IPS-11a (cell line): Measurements from ENCODE around the gene TIMM10B.

Source experiments
- H3K4me3 ChIP-seq: one replicate; pipeline ENCODE4 v1.5.1; 2013; ENCODE audit warnings: low read depth, low read length, control low read depth

Gene TIMM10B

DNA sequence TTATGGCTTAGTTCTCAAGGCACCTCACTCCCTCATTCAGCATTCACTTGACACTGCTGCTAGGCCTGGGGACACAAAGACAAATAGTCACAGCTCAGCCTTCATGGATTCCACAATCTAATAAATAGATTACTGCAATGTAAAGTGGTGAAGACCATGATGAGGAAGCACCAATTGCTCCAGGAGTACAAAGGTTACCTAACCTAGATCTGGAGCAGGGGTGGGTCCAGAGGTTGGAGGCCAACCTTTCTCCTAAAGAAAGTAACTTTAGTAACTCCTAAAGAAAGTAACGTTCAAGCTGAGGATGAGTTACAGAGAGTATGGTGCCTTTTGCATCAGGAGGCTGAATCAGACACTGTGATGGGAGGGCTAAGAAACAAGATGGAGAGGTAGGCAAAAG, 11.7 kb upstream of the TIMM10B start:
- H3K4me3 ChIP-seq: no peak overlapping the region

DNA sequence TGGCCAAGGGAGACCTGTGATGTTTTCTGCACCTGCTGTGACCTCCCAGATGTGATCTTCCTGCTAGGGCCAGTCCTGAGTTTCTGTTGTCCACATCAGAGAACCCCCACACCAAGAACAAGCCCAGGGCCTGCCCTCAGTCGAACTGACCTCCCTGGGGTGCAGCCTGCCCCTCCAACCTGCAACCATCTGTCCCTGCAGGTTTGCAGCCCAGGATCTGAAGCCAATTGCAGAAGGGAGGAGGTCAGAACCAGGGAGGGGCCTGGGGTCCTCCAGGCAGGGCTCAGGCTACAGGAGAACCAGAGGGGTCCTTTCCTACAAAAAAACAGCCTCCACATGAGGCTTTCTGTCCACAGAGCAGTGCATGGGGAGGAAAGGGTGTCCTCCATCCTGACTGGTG, 8.4 kb upstream of the TIMM10B start:
- H3K4me3 ChIP-seq: peak overlapping the region; percentile 70

DNA sequence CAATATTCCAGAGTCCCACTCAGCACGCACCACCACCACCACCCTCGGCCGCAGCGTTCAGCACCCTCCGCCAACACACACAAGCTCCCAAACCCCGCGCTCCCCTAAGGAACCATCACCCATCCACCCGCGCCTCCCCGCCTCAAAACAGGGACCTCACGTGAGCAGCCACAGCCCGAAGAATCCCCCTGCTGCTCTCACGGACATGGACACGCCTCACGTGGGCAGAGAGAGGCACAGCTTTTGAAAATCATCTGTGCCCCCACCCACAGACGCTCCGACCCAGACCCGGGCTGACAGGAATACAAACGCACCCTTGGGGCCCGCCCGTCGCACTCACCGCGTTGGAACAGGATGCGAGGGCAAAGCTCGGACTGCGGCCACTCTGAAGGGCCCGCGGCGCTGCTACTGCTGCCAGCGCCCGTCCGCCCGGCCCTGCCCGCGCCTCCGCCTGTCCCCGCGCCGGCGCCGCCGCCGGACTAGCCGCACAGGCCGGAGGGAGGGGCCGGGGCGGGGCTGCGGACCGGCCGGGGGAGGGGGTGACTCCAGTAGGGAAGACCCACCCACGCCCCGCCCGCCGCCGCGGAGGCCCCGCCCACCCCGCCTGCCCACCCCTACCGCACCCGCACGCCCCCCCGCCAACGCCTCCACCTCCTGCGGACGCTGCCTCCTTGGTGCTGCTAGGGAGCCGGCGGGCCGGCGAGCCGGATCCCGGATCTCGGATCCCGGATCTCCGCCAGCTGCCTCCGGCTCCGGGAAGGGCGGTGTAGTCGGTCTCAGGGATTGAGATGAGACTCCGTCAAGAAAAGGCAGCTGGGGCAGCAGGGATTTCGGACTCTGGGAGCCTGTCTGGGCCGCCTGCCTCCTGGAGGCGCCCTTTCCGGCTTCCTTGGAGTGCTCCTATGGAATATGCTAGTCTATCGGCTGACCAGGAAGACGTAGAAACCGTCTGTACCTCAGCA, 7.6 kb upstream of the TIMM10B start, which contains the start of gene TRIM3:
Gene TRIM3 (minus strand): TSS at position 491 of the 962 bp plus-strand sequence. CDS start 8,246 bp downstream, outside the sequence.
- peak within 1 kb of the TSS; percentile 70 for H3K4me3 ChIP-seq

DNA sequence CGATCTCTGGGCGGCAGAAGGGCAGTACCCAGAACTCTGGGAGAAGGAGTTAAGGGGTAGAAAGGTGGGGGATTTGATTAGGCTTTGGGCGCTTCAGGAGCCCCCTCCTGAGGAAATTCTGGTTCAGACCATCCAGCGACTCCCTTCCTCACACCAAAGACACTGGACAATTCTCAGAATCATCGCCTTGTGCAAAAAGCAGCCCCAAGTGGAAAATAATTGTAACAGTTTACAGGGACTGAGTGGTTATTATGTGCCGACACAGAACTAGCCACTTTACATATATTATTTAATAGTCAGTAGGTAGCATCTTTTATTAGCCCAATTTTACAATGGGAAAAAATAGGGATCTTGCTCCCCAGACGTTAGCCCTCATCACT, 6.9 kb upstream of the TIMM10B start:
- peak overlapping the region; percentile 38 for H3K4me3 ChIP-seq

DNA sequence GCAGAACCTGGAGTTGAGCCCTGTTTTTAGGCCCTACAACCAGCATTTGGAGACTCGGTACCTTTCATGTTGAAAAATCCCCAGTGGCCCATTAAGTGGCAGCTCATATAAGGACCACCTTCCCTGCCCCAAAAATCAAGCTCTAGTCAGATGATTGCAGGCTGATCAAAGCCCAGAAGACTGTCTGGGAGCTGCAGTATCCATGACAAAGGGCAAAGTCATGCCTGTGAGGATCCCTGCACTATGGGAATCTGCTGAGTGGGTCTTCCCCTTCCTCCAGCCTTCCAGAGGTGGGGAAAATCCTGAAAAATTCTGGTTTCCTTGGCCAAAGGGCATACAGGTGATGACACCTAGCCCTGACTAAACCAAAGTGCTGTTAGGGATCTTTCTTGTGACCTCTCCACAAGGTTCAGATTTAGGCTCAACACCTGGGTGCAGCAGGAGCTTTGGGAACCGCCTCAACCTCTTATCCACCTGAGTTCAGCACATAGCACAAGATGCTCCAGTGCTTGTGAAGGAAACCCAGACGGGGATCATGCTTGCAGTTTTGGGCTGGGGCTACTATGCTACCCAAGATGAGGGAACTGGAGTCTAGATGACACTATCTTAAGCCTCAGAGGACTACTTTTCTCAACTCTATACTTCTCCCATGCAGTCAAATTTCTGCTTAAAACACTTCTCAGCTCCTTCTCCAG, 6.3 kb upstream of the TIMM10B start:
- no peak overlapping the region for H3K4me3 ChIP-seq

DNA sequence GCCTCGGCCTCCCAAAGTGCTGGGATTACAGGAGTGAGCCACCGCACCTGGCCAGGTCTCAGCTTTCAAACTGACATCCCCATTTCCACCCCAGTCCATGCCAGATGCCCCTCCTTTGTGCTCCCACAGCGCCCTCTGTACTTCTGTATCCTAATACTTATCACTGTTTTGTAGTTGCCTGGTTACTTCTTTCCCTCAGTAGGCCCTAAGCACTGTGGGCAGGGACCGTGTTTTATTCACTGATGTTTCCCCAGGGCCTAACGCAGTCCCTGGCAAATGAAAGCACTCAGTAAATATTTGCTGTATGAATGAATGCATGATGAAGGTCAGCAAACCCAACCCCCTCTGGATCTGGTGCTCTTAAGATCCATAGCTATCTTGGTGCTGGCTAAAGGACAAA, 5.4 kb upstream of the TIMM10B start:
- no peak overlapping the region for H3K4me3 ChIP-seq

DNA sequence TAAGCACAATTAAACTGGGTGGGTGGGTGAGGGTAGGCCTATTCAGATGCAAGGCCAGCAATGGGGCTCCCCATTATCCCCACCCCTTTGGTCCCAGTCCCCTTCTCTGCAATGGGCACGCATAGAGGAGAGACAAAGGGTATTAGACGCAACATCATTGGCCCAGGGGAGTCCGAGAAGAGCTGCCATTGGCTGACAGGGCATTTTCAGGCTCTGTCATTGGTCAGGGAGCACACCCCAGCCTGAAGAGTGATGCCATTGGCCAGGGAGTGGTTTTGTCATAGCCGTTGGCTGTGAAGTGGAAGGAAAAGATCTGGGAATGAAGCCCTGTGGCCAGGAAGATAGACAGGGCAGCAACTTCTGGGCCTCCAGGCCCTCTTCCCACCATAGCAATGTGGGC, 4.7 kb upstream of the TIMM10B start:
- no peak overlapping the region for H3K4me3 ChIP-seq

DNA sequence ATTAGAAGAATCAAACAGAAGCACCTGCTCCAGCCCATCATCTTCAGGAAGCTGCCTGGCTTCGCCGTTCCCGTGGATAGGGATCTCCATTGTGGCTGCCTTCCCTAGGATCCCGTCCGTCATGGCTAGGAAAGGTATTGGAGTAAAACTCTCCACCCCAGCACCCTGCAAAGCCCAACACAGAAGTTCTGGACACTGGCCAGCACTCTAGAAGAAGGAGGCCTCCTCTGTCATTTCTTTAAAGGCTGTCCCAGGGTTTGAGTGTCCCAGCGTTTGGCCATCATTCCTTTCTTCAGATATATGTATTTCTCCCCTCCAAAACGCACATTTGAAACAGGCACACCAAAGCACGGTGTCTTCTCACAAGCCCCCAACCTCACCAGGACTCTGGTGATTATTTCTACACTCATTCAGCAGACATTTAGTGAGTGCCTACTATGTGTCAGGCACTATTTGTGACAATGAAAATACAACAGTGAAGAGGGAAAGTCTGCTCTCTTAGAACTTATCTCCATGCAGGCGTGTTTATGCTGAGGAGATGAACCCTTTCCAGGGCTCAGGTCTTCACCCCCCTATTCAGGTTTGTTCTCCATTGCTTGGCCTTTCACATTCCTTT, 894 bp upstream of the TIMM10B start:
- peak overlapping the region; percentile 100 for H3K4me3 ChIP-seq

DNA sequence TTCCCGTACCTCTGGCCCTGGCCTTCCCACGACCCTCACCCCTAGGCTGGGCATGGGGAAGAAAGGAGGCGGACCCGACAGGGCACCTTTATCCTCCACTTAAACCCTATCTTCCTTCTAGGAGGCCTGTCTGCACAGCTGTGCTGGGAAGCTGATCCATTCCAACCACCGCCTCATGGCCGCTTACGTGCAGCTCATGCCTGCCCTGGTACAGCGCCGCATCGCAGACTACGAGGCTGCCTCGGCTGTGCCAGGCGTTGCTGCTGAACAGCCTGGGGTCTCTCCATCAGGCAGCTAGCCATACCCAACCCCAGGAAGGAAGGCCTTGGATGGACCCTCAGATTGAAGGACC, 599 bp downstream of the TIMM10B start:
- H3K4me3 ChIP-seq: peak overlapping the region; percentile 100

DNA sequence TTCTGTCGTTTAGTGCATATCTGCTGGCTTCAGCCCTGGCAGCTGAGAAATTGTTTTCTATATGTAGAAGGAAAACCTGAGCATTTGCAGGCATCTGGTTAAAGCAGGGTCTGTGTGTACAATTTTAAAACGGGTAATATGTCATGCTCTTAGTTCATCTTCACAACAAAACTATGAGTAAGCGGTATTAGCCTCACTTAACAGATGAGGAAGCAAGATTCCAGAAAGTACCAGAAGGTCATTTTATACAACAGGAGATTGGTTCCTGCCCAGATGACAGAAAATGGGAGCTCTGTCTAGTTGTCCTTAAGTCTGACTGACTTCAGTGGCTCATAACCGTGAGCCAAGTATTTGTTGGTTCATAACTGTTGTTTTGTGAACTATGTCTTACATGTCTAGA, 1.1 kb downstream of the TIMM10B start:
- H3K4me3 ChIP-seq: peak overlapping the region; percentile 100

DNA sequence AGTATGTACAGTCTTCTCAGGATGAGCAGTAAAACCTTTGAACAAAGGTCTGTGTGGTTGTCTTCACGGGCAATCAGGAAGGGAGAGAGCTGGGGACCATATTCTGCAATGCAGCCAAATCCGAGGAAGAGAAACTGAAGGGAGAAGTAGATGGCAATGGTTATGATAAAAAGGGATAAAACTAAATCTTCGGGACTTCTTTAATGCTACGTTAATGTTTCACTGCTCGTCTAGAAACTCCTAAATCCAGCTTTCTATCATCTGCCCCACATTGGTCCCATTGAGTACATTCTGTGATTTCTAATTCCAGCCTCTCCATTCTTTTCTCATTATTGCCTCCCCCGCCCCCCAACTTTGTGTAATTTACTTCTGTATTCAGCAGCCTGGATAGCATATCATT, 1.7 kb downstream of the TIMM10B start:
- H3K4me3 ChIP-seq: no peak overlapping the region

DNA sequence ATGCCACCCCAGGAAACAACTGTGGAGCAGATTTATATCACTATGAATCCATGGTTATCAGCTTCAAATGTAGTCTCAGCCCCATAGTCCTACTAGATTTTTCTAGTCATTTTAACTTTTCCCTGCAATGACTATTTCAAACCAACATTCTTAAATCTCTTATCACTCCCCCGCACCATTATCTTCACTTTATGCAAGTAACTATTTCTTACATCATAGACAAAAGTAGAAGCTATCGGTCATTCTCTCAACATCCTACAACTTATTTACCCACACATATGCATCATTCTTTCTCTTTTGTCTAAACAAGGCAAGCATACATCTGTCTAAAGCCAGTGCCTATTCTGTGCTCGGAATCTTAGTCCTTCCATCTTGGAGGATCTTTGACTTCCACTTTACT, 4.4 kb downstream of the TIMM10B start:
- no peak overlapping the region for H3K4me3 ChIP-seq

DNA sequence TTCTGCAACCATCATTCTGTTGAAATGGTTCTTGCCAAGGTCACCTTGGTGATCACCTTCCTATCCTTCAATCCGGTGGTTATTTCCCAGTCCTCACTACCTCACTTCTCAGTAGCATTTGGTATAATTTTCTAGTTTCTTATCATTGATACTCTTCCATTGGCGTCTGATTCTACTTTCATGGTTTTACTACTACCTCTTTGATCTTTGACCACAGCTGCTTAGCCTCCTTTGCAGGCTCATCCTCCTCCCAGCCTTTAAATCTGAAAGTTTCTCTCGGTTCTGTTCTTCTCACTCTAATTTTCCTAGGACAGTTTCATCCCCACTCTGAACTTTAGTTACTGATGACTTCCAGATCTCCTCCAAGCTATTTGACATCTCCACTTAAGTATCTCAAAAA, 5.0 kb downstream of the TIMM10B start:
- H3K4me3 ChIP-seq: no peak overlapping the region

DNA sequence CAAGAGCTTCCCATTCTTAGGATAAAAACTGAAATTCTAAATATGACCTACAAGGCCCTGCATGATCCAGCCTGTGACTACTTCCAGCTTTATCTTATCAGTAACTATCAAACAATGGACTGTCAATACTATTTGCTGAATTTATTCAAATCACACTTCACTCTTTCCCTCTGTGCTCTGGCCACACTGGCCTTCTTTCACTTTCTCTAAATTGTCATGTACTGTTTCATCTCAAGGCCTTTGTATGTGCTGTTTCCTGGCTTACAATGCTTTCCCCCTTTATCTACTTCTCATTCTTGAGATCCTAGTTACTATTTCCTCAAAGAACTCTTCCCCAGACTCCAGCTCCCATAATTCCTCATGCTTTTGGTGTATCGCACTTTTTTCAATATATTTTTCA, 5.6 kb downstream of the TIMM10B start:
- no peak overlapping the region for H3K4me3 ChIP-seq

DNA sequence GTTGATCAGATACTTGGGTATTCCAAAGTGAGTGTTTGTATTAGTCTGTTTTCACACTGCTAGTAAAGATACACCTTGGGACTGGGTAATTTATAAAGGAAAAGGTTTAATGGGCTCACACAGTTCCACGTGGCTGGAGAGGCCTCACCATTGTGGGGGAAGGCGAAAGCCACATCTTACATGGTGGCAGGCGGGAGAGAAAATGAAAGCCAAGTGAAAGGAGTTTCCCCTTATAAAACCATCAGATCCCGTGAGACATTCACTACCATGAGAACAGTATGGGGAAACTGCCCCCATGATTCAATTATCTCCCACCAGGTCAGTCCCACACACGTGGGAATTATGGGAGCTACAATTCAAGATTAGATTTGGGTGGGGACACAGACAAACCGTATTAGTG, 7.0 kb downstream of the TIMM10B start:
- H3K4me3 ChIP-seq: no peak overlapping the region

DNA sequence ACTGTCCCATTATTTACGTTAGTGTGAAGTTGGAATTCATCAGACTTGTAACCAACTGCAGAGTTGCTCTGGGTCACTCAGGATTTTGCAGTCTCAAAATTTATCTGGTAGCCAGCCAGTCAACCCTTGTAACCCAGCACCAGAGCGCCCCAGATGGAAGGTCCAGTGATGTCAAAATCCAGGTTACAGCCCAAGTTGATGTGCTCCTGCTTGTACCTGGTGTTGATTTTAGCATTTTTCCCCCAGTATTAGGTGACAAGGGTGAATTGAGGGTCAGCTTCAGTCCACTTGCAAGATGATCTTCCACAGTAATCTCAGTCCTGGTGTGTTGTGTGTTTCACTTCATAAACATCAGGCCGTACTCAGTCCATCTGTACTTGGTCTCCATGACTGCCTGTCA, 7.5 kb downstream of the TIMM10B start:
- no peak overlapping the region for H3K4me3 ChIP-seq

DNA sequence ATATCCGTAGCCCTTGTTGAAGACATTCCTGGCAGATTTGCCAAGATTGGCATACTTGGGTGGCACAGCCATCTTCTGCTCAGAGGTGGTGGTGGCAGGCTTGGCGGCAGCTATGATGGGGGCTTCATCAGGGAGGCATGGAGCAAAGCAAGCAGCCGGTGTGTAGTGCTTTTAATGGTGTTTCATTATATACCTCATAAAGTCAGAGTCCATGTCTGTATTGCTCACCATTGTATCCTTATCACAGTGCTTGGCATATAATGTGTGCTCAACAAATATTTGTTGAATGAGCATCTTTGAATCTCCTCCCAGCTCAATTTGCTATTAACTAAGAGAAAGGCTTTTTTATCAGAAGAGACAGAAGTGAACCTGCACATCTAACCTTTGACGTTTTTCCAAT, 8.0 kb downstream of the TIMM10B start:
- no peak overlapping the region for H3K4me3 ChIP-seq

DNA sequence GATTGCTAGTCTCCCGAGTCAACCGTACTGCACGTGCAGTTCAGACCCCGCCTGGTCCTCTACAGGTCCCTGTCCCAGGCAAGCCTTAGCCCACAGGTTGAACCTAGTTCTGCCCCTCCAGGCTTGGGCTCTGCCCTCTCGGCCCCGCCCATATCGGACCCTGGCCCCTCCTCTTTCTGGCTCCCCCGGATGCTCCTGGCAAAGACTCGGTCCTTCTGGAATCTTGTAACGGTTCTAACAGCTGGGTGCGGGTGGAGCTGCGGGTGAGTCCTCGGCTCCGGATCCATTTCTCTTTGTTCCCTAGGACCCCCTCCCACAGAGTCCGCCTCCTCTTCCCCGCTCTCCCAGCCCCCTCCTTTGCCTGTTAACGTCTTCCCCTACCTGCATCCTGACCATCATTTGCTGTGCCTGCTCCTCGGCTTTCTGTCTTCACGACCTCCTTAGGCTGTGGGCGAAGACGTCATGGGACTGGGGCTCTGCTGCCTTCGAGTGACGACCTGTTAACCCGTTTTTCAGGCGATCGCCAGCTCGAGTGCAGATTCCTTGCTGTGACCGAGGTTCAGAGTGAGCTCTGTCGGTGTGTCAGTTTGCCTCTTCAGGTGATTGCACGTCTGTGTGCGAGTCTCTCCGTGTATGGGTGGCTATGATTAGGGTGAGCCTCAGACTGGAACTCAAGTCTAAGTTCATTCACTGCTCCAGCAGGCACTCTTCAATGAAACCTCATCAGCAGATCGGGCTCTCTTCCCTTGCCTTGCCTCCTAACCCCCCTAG, 16.0 kb downstream of the TIMM10B start, which contains the start of gene DNHD1:
Gene DNHD1 (plus strand): TSS at position 212 of the 771 bp plus-strand sequence. CDS start 936 bp downstream, outside the sequence.
- H3K4me3 ChIP-seq: no peak within 1 kb of the TSS

DNA sequence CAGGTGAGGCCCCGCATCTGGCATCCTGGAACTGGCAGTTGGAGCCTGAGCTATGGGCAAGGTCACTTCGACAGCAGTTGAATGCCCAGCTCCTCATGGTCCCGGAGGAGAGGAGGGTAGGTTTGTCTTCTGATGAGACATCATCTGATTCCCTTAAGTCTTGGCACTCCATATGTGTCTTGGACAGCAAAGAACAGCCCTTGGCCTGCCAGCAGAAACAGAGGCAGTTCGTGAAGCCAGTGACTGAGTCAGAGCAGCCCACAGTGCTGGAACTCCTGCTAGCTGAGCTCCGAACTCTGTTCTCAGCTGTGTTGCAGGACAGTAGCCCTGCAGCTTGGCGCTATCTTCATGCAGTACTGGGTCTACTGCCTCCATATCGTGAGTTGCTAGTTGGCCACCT, 16.8 kb downstream of the TIMM10B start:
- no peak overlapping the region for H3K4me3 ChIP-seq

DNA sequence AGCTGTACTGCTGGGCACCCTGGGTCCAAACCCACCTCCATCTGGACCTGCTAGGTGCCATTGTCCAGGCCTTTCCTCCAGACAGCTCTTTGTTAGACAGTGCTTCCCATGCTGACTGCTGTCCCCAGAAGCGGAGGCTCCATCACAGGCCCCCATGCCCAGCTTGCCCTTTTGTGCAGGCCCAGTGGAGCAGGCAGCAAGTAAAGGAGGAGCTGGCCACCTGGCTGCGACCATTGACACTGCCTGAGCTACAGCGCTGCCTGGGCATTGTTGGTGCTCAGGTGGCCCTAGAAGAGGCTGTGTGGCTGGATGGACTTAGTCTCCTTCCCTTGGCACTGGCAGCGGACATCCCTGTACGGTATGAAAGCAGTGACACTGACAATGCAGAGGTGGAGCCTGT, 17.2 kb downstream of the TIMM10B start:
- H3K4me3 ChIP-seq: no peak overlapping the region

DNA sequence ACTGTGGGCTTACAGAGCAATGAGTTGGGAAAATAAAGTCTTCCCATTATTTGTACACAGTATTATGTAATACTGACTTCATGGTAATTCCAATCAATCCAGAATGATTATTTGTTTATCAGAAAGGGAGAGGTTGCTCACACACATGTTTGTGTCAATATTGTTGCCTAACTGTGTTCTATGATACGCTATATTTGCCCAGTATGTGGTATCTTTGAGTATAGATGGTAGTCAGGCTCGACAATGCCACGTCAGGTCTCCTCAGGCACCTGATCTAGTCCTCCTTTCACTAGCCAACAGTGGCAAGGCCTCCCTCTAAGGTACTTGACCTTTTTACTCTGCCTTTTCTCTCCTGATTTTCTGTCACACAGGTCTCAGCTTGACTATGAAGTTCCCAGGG, 21.1 kb downstream of the TIMM10B start:
- H3K4me3 ChIP-seq: no peak overlapping the region
